HG02571 (cell line): Measurements from ENCODE around the gene NMB.
"Not testable (repeated sequence)": the region's sequence is repeated elsewhere in the genome, so short reads cannot be mapped to it uniquely, and the experiment has no call there.

Experiments used
- ATAC-seq: cut with Tn5 transposase; IDR thresholded peaks from one replicate; pipeline ENCODE4 v1.9.1; 2021; ENCODE audit warnings: mild to moderate bottlenecking, moderate library complexity; ENCODE audit not compliant: unreplicated experiment

NMB gene

DNA sequence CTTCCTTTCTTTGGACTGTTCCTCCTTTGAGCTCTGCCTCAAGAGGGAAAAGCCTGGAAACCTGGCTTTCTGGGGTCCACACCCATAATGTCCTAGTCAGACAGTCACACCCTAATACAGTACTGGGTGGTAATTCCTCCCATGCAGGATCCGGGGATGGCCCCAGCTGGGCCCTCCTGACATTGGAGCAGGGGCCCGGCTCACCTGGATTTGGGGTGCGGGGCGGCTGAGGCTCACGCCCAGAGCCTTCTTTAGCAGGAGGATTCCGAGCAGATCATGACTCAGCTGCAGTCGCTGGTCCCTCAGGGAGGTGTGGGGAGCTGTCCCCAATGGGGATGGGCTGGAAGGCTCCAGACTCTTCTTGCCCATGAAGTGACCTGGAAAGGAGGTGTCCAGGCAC, 1.0 kb downstream of the NMB start:
- ATAC-seq, result no peak

DNA sequence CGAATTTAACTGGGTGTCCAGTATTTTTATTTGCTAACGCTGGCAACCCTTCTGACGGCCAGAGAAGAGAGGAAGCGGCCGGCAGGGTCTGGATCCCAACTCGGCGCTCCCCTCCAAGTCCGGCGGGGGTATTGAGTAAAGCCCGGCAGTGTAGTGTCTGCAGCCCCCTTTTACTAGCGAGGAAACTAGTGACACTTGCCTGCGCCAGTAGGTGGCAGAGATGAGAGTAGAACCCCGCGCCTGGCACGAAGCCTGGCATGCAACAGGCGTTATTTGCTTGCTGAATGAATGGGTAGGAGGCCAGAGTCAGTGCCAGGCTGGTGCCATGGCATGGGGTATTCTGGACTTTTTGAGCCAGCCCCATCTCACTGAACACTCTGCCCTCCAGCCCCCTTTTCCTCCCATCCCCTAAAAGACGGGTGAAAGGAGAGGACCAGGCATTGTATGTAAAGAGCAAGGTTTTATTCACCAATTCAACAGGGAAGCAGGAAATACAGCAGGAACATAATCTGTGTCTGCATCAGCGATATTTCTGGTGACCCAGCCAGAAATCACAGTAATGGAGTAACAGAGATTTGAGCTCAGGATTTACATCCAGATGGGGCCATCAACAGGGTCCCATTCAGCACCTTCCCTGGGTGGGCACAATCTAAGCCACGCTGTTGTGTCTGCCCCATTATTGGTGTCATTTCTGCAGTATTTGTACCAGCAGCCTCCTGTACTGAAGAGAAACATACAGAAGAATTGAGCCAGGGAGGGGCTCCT, 3.1 kb downstream of the NMB start:
- no peak for ATAC-seq

GRCh38 chr15:84653910-84654688, 3.9 kb downstream of the NMB start, which contains the start of gene WDR73:
Gene WDR73, minus strand, starts transcription at chr15:84654283. Its CDS starts 9 bp downstream, at chr15:84654274.
- peak; percentile 79 for ATAC-seq

GRCh38 chr15:84653584-84653909, 4.5 kb downstream of the NMB start:
- no peak for ATAC-seq

GRCh38 chr15:84649706-84650105, 8.3 kb downstream of the NMB start:
- ATAC-seq, result no peak

- ATAC-seq, result no peak
Measured at GRCh38 chr15:84648539-84648938, 9.5 kb downstream of the NMB start.

GRCh38 chr15:84647726-84648125, 10.3 kb downstream of the NMB start:
- ATAC-seq, result no peak

- no peak for ATAC-seq
Measured at GRCh38 chr15:84645997-84646396, 12.0 kb downstream of the NMB start.

GRCh38 chr15:84645496-84645895, 12.5 kb downstream of the NMB start:
- no peak for ATAC-seq

- no peak for ATAC-seq
Measured at GRCh38 chr15:84643838-84644237, 14.2 kb downstream of the NMB start.

- not testable (repeated sequence) for ATAC-seq
Measured at GRCh38 chr15:84642640-84643039, 15.4 kb downstream of the NMB start.

GRCh38 chr15:84641871-84642270, 16.1 kb downstream of the NMB start:
- ATAC-seq, result not testable (repeated sequence)

DNA sequence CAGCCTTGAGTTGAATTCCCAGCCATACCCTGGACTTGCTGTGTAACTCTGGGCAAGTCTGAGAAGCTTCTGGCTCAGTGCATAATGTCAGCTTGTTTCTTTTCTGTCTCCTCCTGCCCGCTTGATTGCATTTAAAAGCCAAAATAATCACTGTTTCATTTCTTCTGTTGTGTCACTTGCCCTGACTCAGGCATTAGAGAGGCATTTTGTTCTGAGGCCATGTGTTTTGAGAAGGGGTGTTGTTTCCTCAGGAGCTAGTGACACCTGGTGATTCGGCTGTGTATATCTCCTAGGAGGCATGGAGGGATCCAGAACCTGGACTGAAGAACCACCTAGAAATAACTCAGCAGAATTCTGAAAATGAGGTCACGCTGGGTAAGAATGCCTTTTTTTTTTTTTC, 19.9 kb downstream of the NMB start:
- ATAC-seq, result no peak

- ATAC-seq, result no peak
Measured at GRCh38 chr15:84634228-84634837, 23.7 kb downstream of the NMB start.

DNA sequence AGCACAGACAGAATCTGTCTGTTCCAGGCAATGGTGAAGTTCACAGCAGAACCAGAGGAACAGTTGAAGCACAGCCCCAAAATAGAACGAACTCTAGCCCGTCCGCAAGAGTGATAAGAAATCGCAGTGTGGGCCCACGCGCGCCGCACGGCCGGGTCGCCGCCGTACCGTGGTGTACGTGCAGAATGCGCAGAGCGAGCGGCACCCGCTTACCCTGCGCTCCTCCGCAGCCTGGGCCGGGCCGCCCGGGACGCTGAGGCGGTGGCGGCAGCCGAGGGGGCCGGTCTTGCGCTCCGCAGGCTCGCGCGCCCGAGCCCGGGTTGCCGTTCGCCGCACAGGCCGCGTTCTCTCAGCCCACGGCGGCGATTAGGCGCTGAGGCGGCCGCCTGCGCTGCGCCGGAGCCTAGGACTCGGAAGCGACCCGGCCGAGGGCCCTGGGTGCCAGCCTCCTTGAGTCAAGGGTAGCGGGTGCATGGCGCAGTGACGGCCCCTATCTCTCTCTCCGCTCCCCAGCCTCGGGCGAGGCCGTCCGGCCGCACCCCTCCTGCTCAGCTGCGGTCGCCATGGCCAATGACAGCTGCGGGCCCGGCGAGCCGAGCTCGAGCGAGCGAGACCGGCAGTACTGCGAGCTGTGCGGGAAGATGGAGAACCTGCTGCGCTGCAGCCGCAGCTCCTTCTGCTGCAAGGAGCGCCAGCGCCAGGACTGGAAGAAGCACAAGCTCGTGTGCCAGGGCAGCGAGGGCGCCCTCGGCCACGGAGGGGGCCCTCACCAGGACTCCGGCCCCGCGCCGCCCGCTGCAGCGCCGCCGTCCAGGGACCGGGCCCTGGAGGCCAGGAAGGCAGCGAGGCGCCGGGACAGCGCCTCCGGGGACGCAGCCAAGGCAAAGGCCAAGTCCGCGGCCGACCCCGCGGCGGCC, 24.4 kb downstream of the NMB start:
- ATAC-seq, result peak; percentile 40

GRCh38 chr15:84631706-84632272, 26.2 kb downstream of the NMB start:
- no peak for ATAC-seq

DNA sequence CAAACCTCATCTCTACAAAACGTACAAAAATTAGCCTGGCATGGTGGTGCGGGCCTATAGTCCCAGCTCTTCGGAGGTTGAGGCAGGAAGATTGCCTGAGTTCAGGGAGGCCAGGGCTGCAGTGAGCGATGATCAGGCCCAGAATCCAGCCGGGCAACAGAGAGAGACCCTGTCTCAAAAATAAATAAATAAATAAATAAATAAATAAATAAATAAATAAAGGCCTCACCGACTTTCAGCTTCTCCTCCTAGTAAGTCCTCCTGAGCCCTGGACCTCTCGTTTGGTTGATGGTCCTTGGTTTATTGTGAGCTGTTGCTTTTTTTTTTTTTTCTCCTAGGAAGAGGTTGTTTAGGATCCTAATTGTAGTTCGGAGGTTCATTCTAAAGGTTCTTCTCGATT, 29.0 kb downstream of the NMB start:
- ATAC-seq, result no peak

DNA sequence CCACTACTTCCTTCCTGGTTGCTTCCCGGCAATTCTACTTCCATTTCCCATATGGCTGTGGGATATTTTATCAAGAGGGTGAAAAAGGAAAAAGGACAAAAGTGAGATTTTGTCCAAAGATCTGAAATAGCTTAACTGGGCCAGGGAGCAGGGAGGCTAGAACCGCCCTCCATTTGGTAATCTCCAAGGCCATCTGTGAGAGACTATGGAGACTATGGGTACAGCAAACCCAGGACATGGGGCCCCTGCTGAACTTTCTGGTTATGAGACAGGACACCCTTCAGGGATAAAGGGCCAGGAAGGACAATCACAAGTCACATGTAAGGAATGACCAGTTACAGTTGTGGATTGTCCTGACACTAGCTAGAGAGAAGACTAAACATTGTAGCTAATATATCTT, 32.9 kb downstream of the NMB start:
- no peak for ATAC-seq

GRCh38 chr15:84624359-84624758, 33.6 kb downstream of the NMB start:
- ATAC-seq, result no peak

DNA sequence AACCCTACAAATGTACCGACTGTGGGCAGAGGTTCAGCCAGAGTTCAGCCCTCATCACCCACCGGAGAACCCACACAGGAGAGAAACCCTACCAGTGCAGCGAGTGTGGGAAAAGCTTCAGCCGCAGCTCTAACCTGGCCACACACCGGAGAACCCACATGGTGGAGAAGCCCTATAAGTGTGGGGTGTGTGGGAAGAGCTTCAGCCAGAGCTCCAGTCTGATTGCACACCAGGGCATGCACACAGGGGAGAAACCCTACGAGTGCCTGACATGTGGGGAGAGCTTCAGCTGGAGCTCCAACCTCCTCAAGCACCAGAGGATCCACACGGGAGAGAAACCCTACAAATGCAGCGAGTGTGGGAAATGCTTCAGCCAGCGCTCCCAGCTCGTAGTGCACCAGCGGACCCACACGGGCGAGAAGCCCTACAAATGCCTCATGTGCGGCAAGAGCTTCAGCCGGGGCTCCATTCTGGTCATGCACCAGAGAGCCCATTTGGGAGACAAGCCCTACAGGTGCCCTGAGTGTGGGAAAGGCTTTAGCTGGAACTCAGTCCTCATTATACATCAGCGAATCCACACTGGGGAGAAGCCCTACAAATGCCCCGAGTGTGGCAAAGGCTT, 36.5 kb downstream of the NMB start:
- ATAC-seq, result no peak
